H9 (cell line): ENCODE data around the gene TRPV5. TPM values are rescaled to one million over a fixed set of nuclear protein-coding genes. Genes with fewer than 3 reads are reported as not detected.

Experiments used
- DNase-seq: peaks from one replicate; pipeline ENCODE4 v3.0.0-alpha.2; 2017
- H2AFZ ChIP-seq: one replicate; pipeline ENCODE4 v1.6.1; 2013; ENCODE audit warnings: mild to moderate bottlenecking, low read length, control low read depth, moderate library complexity
- H2AK5ac ChIP-seq: 2 replicates; pipeline ENCODE4 v1.6.1; 2013; ENCODE audit warnings: low read length, control low read depth, mixed read lengths; ENCODE audit not compliant: insufficient read length
- H2BK120ac ChIP-seq: one replicate; pipeline ENCODE4 v1.6.1; 2013; ENCODE audit warnings: low read depth, mild to moderate bottlenecking, low read length, control low read depth, inconsistent platforms; ENCODE audit not compliant: poor library complexity, severe bottlenecking
- H2BK12ac ChIP-seq: 2 replicates; pipeline ENCODE4 v1.6.1; 2013; ENCODE audit warnings: low read length, control low read depth, mixed read lengths, low read depth; ENCODE audit not compliant: insufficient read length
- H2BK15ac ChIP-seq: 2 replicates; pipeline ENCODE4 v1.6.1; 2013; ENCODE audit warnings: low read depth, low read length, control low read depth
- H2BK20ac ChIP-seq: one replicate; pipeline ENCODE4 v1.6.1; 2013; ENCODE audit warnings: low read depth, mild to moderate bottlenecking, low read length, control low read depth, inconsistent platforms; ENCODE audit not compliant: poor library complexity, severe bottlenecking
- H2BK5ac ChIP-seq: 2 replicates; pipeline ENCODE4 v1.6.1; 2013; ENCODE audit warnings: low read length, control low read depth, mixed read lengths; ENCODE audit not compliant: insufficient read length
- H3K14ac ChIP-seq: 2 replicates; pipeline ENCODE4 v1.6.1; 2013; ENCODE audit warnings: low read length, control low read depth; ENCODE audit not compliant: insufficient read depth
- H3K18ac ChIP-seq: 2 replicates; pipeline ENCODE4 v1.6.1; 2013; ENCODE audit warnings: low read depth, mild to moderate bottlenecking, mixed read lengths, low read length, control low read depth; ENCODE audit not compliant: insufficient read length
- H3K23ac ChIP-seq: 2 replicates; pipeline ENCODE4 v1.6.1; 2013; ENCODE audit warnings: low read length, control low read depth, mixed read lengths, low read depth; ENCODE audit not compliant: insufficient read length
- H3K23me2 ChIP-seq: 2 replicates; pipeline ENCODE4 v1.6.1; 2013; ENCODE audit warnings: low read depth, mild to moderate bottlenecking, mixed read lengths, low read length, control low read depth; ENCODE audit not compliant: insufficient read length, poor library complexity, severe bottlenecking
- H3K27ac ChIP-seq: 2 replicates; pipeline ENCODE4 v1.5.1; 2013; ENCODE audit warnings: low read length, control low read depth, mixed read lengths, low read depth; ENCODE audit not compliant: insufficient read length
- H3K27me3 ChIP-seq: 2 replicates; pipeline ENCODE4 v1.6.1; 2013; ENCODE audit warnings: low read length, control low read depth, inconsistent platforms; ENCODE audit not compliant: insufficient read depth
- H3K4ac ChIP-seq: 2 replicates; pipeline ENCODE4 v1.6.1; 2013; ENCODE audit warnings: low read depth, mild to moderate bottlenecking, control low read depth, inconsistent platforms, low read length, moderate library complexity
- H3K4me1 ChIP-seq: 2 replicates; pipeline ENCODE4 v1.6.1; 2013; ENCODE audit warnings: low read length, control low read depth, inconsistent platforms; ENCODE audit not compliant: insufficient read depth
- H3K4me2 ChIP-seq: 2 replicates; pipeline ENCODE4 v1.6.1; 2013; ENCODE audit warnings: low read length, control low read depth, mixed read lengths; ENCODE audit not compliant: insufficient read length, insufficient read depth
- H3K56ac ChIP-seq: 2 replicates; pipeline ENCODE4 v1.6.1; 2013; ENCODE audit warnings: low read depth, mild to moderate bottlenecking, mixed read lengths, low read length, control low read depth; ENCODE audit not compliant: insufficient read length
- H3K79me1 ChIP-seq: 2 replicates; pipeline ENCODE4 v1.6.1; 2013; ENCODE audit warnings: low read depth, mild to moderate bottlenecking, moderate library complexity, low read length, control low read depth, inconsistent platforms; ENCODE audit not compliant: insufficient read depth, poor library complexity, severe bottlenecking
- H3K79me2 ChIP-seq: 2 replicates; pipeline ENCODE4 v1.6.1; 2013; ENCODE audit warnings: low read length, control low read depth, inconsistent platforms; ENCODE audit not compliant: insufficient read depth
- H3K9ac ChIP-seq: 2 replicates; pipeline ENCODE4 v1.6.1; 2013; ENCODE audit warnings: low read length, control low read depth, mixed read lengths; ENCODE audit not compliant: insufficient read length; ENCODE audit errors: extremely low read depth
- H3K9me3 ChIP-seq: one replicate; pipeline ENCODE4 v1.6.1; 2013; ENCODE audit warnings: low read depth, low read length, inconsistent platforms; ENCODE audit not compliant: control insufficient read depth
- H3T11ph ChIP-seq: one replicate; pipeline ENCODE4 v1.6.1; 2013; ENCODE audit warnings: mild to moderate bottlenecking, low read length, control low read depth, inconsistent platforms
- H4K20me1 ChIP-seq: one replicate; pipeline ENCODE4 v1.6.1; 2013; ENCODE audit not compliant: control insufficient read depth, insufficient read length, insufficient read depth
- H4K5ac ChIP-seq: 2 replicates; pipeline ENCODE4 v1.6.1; 2013; ENCODE audit warnings: low read depth, mild to moderate bottlenecking, mixed read lengths, low read length, control low read depth; ENCODE audit not compliant: insufficient read length
- H4K8ac ChIP-seq: replicated peaks from 2 replicates; pipeline ENCODE4 v1.6.1; 2013; ENCODE audit warnings: low read length, control low read depth, mixed read lengths, low read depth; ENCODE audit not compliant: insufficient read length
- H4K91ac ChIP-seq: 2 replicates; pipeline ENCODE4 v1.6.1; 2013; ENCODE audit warnings: low read depth, mild to moderate bottlenecking, moderate library complexity, mixed read lengths, low read length, control low read depth; ENCODE audit not compliant: insufficient read length
- H3K27ac Mint-ChIP-seq, 3 experiments: 2 replicates in 2 of 3; 3 replicates in 1 of 3; pipeline ENCODE4 v1.8.0; 2020 to 2021; ENCODE audit warnings: mixed read lengths in 3 of 3, mild to moderate bottlenecking in 1 of 3, moderate library complexity in 1 of 3
- H3K27me3 Mint-ChIP-seq: 2 replicates; pipeline ENCODE4 v1.8.0; 2021; ENCODE audit warnings: low read depth, mild to moderate bottlenecking, moderate library complexity, mixed read lengths
- H3K36me3 Mint-ChIP-seq, 3 experiments: 2 replicates in 2 of 3; 3 replicates in 1 of 3; pipeline ENCODE4 v1.8.0; 2020 to 2021; ENCODE audit warnings: low read depth in 3 of 3, mixed read lengths in 3 of 3; ENCODE audit not compliant: insufficient read depth in 1 of 3
- H3K4me1 Mint-ChIP-seq, 2 experiments: 2 replicates each; pipeline ENCODE4 v1.8.0; 2020; ENCODE audit warnings: mixed read lengths in 2 of 2
- H3K4me3 Mint-ChIP-seq, 2 experiments: 2 replicates in 1 of 2; 3 replicates in 1 of 2; pipeline ENCODE4 v1.8.0; 2020 to 2021; ENCODE audit warnings: mild to moderate bottlenecking in 2 of 2, mixed read lengths in 2 of 2, moderate library complexity in 1 of 2
- H3K9me3 Mint-ChIP-seq, 2 experiments: 2 replicates in 1 of 2; 3 replicates in 1 of 2; pipeline ENCODE4 v1.8.0; 2020; ENCODE audit warnings: mild to moderate bottlenecking in 2 of 2, mixed read lengths in 2 of 2, moderate library complexity in 1 of 2
- CTCF ChIP-seq: fragments of 200-600 bp; sonication (generic); conservative IDR thresholded peaks from 3 replicates; pipeline ENCODE4 v1.8.0; 2021; ENCODE audit warnings: antibody characterized with exemption, mild to moderate bottlenecking
- WGBS: extraction: QIAGEN DNeasy Blood & Tissue Kit; methylation state at CpG from one replicate; pipeline ENCODE4 v1.1.7; 2013; ENCODE audit warnings: missing lambda C conversion rate, low lambda C conversion rate, mixed read lengths; ENCODE audit not compliant: insufficient read length; ENCODE audit errors: extremely low coverage; 5-methylcytosine and 5-hydroxymethylcytosine counted together
- total RNA-seq: library from RNA; stranded (reverse); gene quantifications from 2 replicates; pipeline ENCODE4 v1.2.1, GENCODE V29; 2021

TRPV5 gene
- total RNA-seq, 1 experiment from 2014 or later = not detected

- no peaks in the 10 kb centered on the region; a peak in 3 of 7 replicates for H3K36me3 Mint-ChIP-seq
- Histone ChIP-seq H2BK12ac (no peak overlapping the region), H4K91ac (no peak overlapping the region), H4K5ac (no peak overlapping the region), H2BK15ac (no peak overlapping the region), H3K79me2 (no peaks in the 10 kb centered on the region), H3K9ac (no peak overlapping the region), H3K4me2 (no peak overlapping the region), H2AK5ac (no peak overlapping the region), H3K14ac (no peak overlapping the region), H2BK120ac (no peak overlapping the region), H3K27ac (no peak overlapping the region), H2AFZ (no peak overlapping the region), H3K79me1 (no peaks in the 10 kb centered on the region), H3K4me1 (no peaks in the 10 kb centered on the region; the same call in 1 of the 2 replicates), H3K23ac (no peak overlapping the region), H4K20me1 (no peaks in the 10 kb centered on the region), H4K8ac (no peak overlapping the region), H2BK5ac (no peak overlapping the region), H3K56ac (no peak overlapping the region), H2BK20ac (no peak overlapping the region), H3K23me2 (no peaks in the 10 kb centered on the region), H3K9me3 (no peaks in the 10 kb centered on the region), H3K4ac (no peak overlapping the region), H3K27me3 (no peaks in the 10 kb centered on the region), H3T11ph (no peak overlapping the region), H3K18ac (no peak overlapping the region)
- peaks cover 21 to 32% of the 10 kb centered on the region in 2 experiments for H3K4me1 Mint-ChIP-seq
- no peaks in the 10 kb centered on the region for H3K9me3 Mint-ChIP-seq
- H3K27ac Mint-ChIP-seq = no peak overlapping the region
- no peak for TF ChIP-seq CTCF
- peaks cover 5% of the 10 kb centered on the region for H3K27me3 Mint-ChIP-seq
- WGBS = no CpG with 5 or more reads among the region's 2 CpGs
- no peak overlapping the region for H3K4me3 Mint-ChIP-seq
- no peak for DNase-seq
Measured at GRCh38 chr7:142963993-142964392, 30.4 kb upstream of the TRPV5 start.
